ENCODE results near the gene PLPP3. TPM values are rescaled to one million over a fixed set of nuclear protein-coding genes. Genes with fewer than 3 reads are reported as not detected.

PLPP3 gene
- total RNA-seq, 4 donors from 2014 or later = 29.0 to 80.0 (median 39.4) TPM

DNA sequence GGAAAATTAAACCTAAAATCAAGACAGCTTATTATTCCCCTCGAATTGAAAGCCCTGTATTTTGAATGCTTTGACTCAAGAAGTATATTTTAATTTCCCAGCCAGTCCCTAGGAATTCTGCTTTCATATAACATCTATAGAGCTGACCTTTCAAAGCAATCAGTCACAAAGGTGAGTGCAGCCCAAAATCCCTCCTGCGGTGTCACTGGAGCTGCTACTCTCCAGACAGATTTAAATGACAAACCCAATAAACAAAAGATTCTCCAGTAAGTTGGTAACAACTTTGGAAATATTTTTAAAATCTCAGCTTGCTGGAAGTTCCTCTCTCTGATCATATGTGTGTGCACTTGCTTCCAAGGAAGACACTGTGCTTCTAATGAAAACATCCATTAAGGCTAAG is 14.7 kb downstream of the PLPP3 start:
- H3K36me3 ChIP-seq = no peaks in the 10 kb centered on the region

DNA sequence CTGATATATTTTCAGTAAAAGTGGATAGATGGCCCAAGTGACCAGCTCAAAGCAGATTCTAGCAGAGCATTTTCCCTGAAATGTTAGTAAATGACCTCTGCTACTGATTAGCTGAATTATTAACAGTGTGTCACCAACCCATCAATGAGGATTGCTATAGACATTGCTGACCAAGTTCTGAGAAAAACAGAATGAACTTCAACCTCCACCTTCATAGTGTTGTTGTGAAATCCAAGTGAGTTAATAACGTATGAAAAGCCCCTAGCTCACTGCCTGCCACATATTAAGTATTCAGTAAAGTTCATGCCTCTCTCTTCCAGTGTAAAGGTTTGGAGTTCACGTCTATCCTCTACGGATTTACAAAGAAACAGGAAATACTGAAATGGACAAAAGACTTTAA is 15.8 kb downstream of the PLPP3 start:
- Histone ChIP-seq H3K4me3 (no peak overlapping the region), H3K9me3 (no peaks in the 10 kb centered on the region), H3K27me3 (no peaks in the 10 kb centered on the region), H3K4me1 (peaks cover 21% of the 10 kb centered on the region), H3K36me3 (no peaks in the 10 kb centered on the region), H3K27ac (no peak overlapping the region)
- 44% methylated on average over 3 of the region's 3 CpGs for WGBS
- TF ChIP-seq, protein P1, sequence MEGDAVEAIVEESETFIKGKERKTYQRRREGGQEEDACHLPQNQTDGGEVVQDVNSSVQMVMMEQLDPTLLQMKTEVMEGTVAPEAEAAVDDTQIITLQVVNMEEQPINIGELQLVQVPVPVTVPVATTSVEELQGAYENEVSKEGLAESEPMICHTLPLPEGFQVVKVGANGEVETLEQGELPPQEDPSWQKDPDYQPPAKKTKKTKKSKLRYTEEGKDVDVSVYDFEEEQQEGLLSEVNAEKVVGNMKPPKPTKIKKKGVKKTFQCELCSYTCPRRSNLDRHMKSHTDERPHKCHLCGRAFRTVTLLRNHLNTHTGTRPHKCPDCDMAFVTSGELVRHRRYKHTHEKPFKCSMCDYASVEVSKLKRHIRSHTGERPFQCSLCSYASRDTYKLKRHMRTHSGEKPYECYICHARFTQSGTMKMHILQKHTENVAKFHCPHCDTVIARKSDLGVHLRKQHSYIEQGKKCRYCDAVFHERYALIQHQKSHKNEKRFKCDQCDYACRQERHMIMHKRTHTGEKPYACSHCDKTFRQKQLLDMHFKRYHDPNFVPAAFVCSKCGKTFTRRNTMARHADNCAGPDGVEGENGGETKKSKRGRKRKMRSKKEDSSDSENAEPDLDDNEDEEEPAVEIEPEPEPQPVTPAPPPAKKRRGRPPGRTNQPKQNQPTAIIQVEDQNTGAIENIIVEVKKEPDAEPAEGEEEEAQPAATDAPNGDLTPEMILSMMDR (IDR thresholded peaks at IDR 0.05) = no peak
- no peak for TF ChIP-seq POLR2A (IDR thresholded peaks at IDR 0.05)
- no peak for TF ChIP-seq POLR2AphosphoS5 (IDR thresholded peaks at IDR 0.05)
- no peak for TF ChIP-seq EP300 (IDR thresholded peaks at IDR 0.05)
- DNase-seq (ENCODE audit: low spot score in 2 of 2) = no peak

More for the DNA sequence above, 14.7 kb downstream of the PLPP3 start:
- TF ChIP-seq EP300 (IDR thresholded peaks at IDR 0.05) (no peak), POLR2AphosphoS5 (IDR thresholded peaks at IDR 0.05) (no peak), POLR2A (IDR thresholded peaks at IDR 0.05) (no peak)
- TF ChIP-seq, protein P1 (IDR thresholded peaks at IDR 0.05) = no peak
- Histone ChIP-seq H3K4me3 (no peak overlapping the region), H3K4me1 (peaks cover 24% of the 10 kb centered on the region), H3K9me3 (no peaks in the 10 kb centered on the region), H3K27me3 (no peaks in the 10 kb centered on the region), H3K27ac (no peak overlapping the region)
- 78% methylated on average over 2 of the region's 2 CpGs for WGBS
- no peak for DNase-seq (ENCODE audit: low spot score in 2 of 2)

DNA sequence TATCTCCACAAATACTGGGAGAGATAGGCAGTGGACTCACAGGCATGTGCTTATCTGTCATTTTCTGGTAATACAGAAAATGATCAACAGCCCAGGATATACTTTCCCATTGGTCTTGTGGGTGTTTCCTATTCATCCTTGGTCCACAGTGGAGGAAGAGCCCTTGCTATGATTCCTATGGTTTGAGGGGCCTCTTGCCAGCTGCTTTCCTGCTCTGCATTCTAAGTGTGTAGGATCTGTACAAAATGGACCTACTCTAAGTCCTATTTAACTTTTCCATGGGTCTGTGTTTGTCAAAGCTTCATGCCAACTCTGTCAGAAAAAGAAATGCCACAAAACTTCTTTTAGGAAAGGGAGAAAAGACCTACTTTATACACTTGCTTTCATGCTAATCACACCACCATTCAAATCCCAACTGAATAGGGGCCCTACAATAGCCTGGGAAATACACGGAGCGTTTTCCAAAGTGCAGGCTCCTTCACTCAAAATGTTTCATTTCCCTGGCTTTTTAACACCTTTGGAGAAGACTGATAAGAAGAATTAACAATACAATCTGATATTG is 16.4 kb downstream of the PLPP3 start:
- H3K36me3 ChIP-seq = no peaks in the 10 kb centered on the region
- 70% methylated on average over 2 of the region's 2 CpGs for WGBS
- TF ChIP-seq POLR2A (IDR thresholded peaks at IDR 0.05) = no peak
- no peak for TF ChIP-seq EP300 (IDR thresholded peaks at IDR 0.05)
- TF ChIP-seq, protein P1 (IDR thresholded peaks at IDR 0.05) = no peak
- no peak for TF ChIP-seq POLR2AphosphoS5 (IDR thresholded peaks at IDR 0.05)
- H3K9me3 ChIP-seq = no peaks in the 10 kb centered on the region
- no peaks in the 10 kb centered on the region for H3K27me3 ChIP-seq
- no peak overlapping the region for H3K4me3 ChIP-seq
- H3K27ac ChIP-seq = no peak overlapping the region
- peaks cover 24% of the 10 kb centered on the region for H3K4me1 ChIP-seq
- no peak for DNase-seq (ENCODE audit: low spot score in 2 of 2)

DNA sequence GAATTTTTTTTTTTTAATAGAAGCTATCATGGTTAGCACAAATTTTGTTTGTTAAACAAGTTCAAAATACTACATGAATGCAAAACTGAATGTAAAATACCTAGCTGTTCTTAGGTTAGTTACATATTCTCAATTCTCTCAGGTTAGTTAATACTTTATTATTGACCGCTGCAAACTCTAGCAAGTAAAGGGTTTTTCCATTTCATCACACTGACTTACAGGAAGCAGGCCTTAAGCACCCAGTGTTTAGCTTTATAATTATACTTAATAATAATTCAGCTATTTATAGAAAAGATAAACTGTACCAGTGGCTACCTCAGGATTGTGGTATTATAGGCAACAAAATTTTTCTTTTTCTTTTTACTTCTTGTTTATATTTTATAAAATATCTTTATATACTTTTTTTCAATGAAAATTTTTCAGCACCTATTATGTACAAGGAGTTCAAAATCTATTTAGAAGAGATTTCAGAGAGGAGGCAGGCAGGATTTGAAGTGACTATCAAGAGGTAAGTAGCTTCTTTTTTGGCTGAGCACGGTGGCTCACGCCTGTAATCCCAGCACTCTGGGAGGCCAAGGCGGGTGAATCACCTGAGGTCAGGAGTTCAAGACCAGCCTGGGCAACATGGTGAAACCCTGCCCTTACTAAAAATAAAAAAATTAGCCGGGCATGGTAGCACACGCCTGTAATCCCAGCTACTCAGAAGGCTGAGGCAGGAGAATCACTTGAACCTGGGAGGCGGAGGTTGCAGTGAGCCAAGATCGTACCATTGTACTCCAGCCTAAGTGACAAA is 17.9 kb downstream of the PLPP3 start:
- WGBS = 68% methylated on average over 8 of the region's 8 CpGs
- Histone ChIP-seq H3K4me3 (no peak overlapping the region), H3K4me1 (peaks cover 28% of the 10 kb centered on the region), H3K27me3 (no peaks in the 10 kb centered on the region), H3K36me3 (no peaks in the 10 kb centered on the region), H3K27ac (no peak overlapping the region), H3K9me3 (no peaks in the 10 kb centered on the region)
- DNase-seq (ENCODE audit: low spot score in 2 of 2) = no peak
- TF ChIP-seq, protein P1 (IDR thresholded peaks at IDR 0.05) = no peak
- TF ChIP-seq POLR2A (IDR thresholded peaks at IDR 0.05) (no peak), POLR2AphosphoS5 (IDR thresholded peaks at IDR 0.05) (no peak)

DNA sequence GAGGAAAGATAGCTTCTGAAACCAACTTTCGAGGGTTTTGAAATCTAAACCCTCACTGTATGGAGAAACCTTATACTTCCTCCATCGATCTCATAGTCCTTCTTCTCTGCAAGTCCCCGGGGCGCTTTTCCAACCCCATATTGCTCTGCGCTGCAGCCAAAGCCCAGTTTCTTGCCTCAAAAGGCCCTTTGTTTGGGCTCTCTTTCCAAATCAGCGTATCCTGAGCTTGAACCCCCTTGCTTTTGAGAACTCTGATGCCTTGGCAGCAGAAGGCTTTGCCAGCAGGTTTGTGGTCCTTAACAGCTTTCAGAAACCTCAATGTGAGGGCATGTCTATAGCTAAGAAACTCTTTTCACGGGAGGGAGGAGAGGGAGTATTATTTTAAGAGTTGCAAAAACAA is 21.6 kb downstream of the PLPP3 start:
- H3K4me1 ChIP-seq = peaks cover 14% of the 10 kb centered on the region

More for the DNA sequence above, 21.6 kb downstream of the PLPP3 start:
- Histone ChIP-seq H3K36me3 (no peaks in the 10 kb centered on the region), H3K9me3 (no peaks in the 10 kb centered on the region), H3K27me3 (no peaks in the 10 kb centered on the region), H3K27ac (no peak overlapping the region), H3K4me3 (no peak overlapping the region)
- TF ChIP-seq POLR2A (IDR thresholded peaks at IDR 0.05) (no peak), EP300 (IDR thresholded peaks at IDR 0.05) (no peak), POLR2AphosphoS5 (IDR thresholded peaks at IDR 0.05) (no peak)
- TF ChIP-seq, protein P1 (IDR thresholded peaks at IDR 0.05) = no peak
- 72% methylated on average over 7 of the region's 7 CpGs for WGBS
- DNase-seq (ENCODE audit: low spot score in 2 of 2) = no peak

Measured in suprapubic skin (tissue), 4 donors.